ENCODE data around the gene KDM2B.
"Not testable (repeated sequence)": the region's sequence is repeated elsewhere in the genome, so short reads cannot be mapped to it uniquely, and the experiment has no call there.

KDM2B gene

GRCh38 chr12:121397521-121397920, 183.3 kb downstream of the KDM2B start:
- DNase-seq (ENCODE audit: extremely low read depth in 1 of 2, low read depth in 1 of 2) = no peak

GRCh38 chr12:121392325-121392716, 188.5 kb downstream of the KDM2B start:
- no peak for DNase-seq (ENCODE audit: extremely low read depth in 1 of 2, low read depth in 1 of 2)

DNA sequence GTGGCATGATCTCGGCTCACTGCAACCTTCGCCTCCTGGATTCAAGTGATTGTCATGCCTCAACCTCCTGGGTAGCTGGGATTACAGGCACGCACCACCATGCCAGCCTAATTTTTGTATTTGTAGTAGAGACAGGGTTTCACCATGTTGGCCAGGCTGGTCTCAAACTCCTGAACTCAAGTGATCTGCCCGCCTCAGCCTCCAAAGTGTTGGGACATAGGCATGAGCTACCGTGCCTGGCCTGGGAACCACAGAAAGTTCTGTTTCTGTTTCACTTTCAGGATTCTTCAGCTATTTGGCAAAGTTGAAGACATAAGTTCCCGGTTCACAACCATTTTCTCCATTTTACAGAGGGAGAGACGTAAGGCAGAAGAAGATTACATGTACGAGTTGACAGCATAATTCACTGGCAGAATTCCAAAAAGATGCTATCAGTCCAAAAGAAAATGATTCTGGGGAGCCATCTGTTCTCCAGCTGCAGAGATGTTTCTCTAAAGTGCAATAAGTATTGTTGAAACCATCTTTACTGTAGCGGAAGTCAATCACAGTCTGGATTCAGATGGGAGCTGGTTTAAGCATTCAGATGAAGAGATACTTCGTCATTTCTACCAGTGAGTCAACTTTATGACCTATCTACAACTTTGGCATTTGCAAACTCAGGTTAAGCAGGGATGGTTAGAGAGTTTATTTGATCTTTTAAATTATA, 189.1 kb downstream of the KDM2B start:
- DNase-seq (ENCODE audit: extremely low read depth in 1 of 2, low read depth in 1 of 2) = no peak

- DNase-seq (ENCODE audit: extremely low read depth in 1 of 2, low read depth in 1 of 2) = no peak
These were observed 190.0 kb downstream of the KDM2B start for GRCh38 chr12:121390856-121391255.

DNA sequence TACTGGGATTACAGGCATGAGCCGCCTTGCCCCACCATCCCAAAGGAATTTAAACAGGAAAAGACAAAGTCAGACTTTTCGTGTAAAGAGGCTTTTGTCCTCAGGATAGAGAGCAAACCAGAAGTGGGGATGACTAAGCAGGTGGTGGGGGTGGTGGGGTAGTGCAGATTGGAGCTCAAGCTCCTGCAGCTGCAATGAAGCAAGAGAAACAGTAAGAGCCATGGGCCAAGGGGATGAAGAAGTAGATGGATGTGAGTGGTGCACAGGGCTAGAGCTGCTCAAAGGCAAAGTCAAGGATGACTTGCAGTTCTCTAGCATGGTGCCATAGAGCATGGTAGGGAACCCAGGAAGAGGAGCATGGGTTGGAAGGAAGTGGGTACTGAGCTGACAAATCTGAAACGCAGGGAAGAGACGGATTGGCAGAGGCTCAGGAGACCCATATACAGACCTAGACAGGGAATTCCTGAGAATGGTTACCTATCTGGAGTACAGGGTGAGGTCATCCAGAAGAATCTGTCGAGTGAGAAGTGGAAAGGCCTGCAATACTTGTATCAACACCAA, 192.3 kb downstream of the KDM2B start:
- no peak for DNase-seq (ENCODE audit: extremely low read depth in 1 of 2, low read depth in 1 of 2)

- DNase-seq (ENCODE audit: extremely low read depth in 1 of 2, low read depth in 1 of 2) = not testable (repeated sequence)
These were observed 195.9 kb downstream of the KDM2B start for GRCh38 chr12:121384891-121385290.

GRCh38 chr12:121383601-121384021, 197.2 kb downstream of the KDM2B start:
- DNase-seq (ENCODE audit: extremely low read depth in 1 of 2, low read depth in 1 of 2) = no peak

DNA sequence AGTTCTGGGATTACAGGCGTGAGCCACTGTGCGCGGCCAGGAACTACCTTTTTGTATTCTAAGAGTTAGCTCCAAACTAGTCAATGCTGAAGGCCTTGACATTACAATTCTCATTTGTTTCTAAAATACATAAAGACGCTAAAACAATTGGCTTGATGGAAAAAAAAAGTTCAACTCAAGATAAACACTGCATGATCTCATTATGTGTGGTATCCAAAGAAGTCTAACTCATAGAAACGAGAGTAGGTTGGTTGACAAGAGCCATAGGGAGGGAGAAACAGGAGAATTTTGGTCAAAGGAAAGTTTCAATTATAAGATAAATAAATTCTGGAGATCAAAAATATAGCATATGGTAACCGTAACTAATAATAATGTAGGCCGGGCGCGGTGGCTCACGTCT, 200.9 kb downstream of the KDM2B start:
- DNase-seq (ENCODE audit: extremely low read depth in 1 of 2, low read depth in 1 of 2) = no peak
